Activated CD4-positive, alpha-beta T cell treated with anti-CD3 and anti-CD28 coated beads, Interleukin-2, amount 50 U/mL, for 48 hours (primary cell): ENCODE data around the gene KRTAP20-2.

ENCODE experiments used
- DNase-seq, 2 experiments: peaks; one replicate each; pipeline ENCODE4 v3.0.0-alpha.2; 2020

The KRTAP20-2 gene

GRCh38 chr21:30634906-30635305 lies at the start of gene KRTAP20-2:
TSS of gene KRTAP20-2 (plus strand) at chr21:30635206. CDS start at chr21:30635264, 58 bp downstream.
- no peak for DNase-seq

- DNase-seq, result no peak
Measured at GRCh38 chr21:30590297-30590696, 44.7 kb upstream of the KRTAP20-2 start, which contains the start of gene KRTAP22-2. TSS of gene KRTAP22-2 (minus strand) at chr21:30590397.

- DNase-seq, result no peak
Measured at GRCh38 chr21:30592140-30592539, 42.9 kb upstream of the KRTAP20-2 start, which contains the start of gene KRTAP6-3. TSS of gene KRTAP6-3 (plus strand) at chr21:30592440. CDS start at chr21:30592446, 6 bp downstream.

GRCh38 chr21:30598802-30599201 lies 36.2 kb upstream of the KRTAP20-2 start, which contains the start of gene KRTAP6-2:
TSS of gene KRTAP6-2 (minus strand) at chr21:30598902. CDS start at chr21:30598874, 28 bp downstream.
- DNase-seq, result no peak

- DNase-seq, result no peak
Measured at GRCh38 chr21:30600787-30601186, 34.2 kb upstream of the KRTAP20-2 start, which contains the start of gene KRTAP22-1. TSS of gene KRTAP22-1 (plus strand) at chr21:30601087.

GRCh38 chr21:30605968-30606367 lies 29.0 kb upstream of the KRTAP20-2 start:
- no peak for DNase-seq

- no peak for DNase-seq
Measured at GRCh38 chr21:30612132-30612531, 22.9 kb upstream of the KRTAP20-2 start.

GRCh38 chr21:30613836-30614235 lies 21.2 kb upstream of the KRTAP20-2 start, which contains the start of gene KRTAP6-1:
TSS of gene KRTAP6-1 (minus strand) at chr21:30613930. CDS start at chr21:30613904, 26 bp downstream.
- no peak for DNase-seq

- DNase-seq, result no peak
Measured at GRCh38 chr21:30615199-30615598, 19.8 kb upstream of the KRTAP20-2 start.

- DNase-seq, result no peak
Measured at GRCh38 chr21:30616125-30616524, 18.9 kb upstream of the KRTAP20-2 start, which contains the start of gene KRTAP20-1. TSS of gene KRTAP20-1 (plus strand) at chr21:30616425. CDS start at chr21:30616455, 30 bp downstream.

- no peak for DNase-seq
Measured at GRCh38 chr21:30620080-30620479, 14.9 kb upstream of the KRTAP20-2 start.

GRCh38 chr21:30620522-30620921 lies 14.5 kb upstream of the KRTAP20-2 start, which contains the start of gene KRTAP20-4:
TSS of gene KRTAP20-4 (plus strand) at chr21:30620627.
- no peak for DNase-seq

- DNase-seq, result no peak
Measured at GRCh38 chr21:30623362-30623761, 11.6 kb upstream of the KRTAP20-2 start.

GRCh38 chr21:30625449-30626165 lies 9.4 kb upstream of the KRTAP20-2 start:
- DNase-seq, result no peak

GRCh38 chr21:30628109-30628508 lies 6.9 kb upstream of the KRTAP20-2 start:
- no peak for DNase-seq

- DNase-seq, result no peak
Measured at GRCh38 chr21:30629200-30629599, 5.8 kb upstream of the KRTAP20-2 start.

GRCh38 chr21:30638686-30639085 lies 3.7 kb downstream of the KRTAP20-2 start:
- DNase-seq, result no peak

GRCh38 chr21:30642564-30642963 lies 7.6 kb downstream of the KRTAP20-2 start, which contains the start of gene KRTAP20-3:
TSS of gene KRTAP20-3 (plus strand) at chr21:30642864.
- no peak for DNase-seq

- DNase-seq, result no peak
Measured at GRCh38 chr21:30646904-30647414, 12.0 kb downstream of the KRTAP20-2 start.

GRCh38 chr21:30652891-30653290 lies 17.9 kb downstream of the KRTAP20-2 start:
- DNase-seq, result no peak

- no peak for DNase-seq
Measured at GRCh38 chr21:30668776-30669175, 33.8 kb downstream of the KRTAP20-2 start.

GRCh38 chr21:30672985-30673650 lies 38.1 kb downstream of the KRTAP20-2 start:
- DNase-seq, result no peak

- no peak for DNase-seq
Measured at GRCh38 chr21:30674312-30674711, 39.3 kb downstream of the KRTAP20-2 start.
